K562 (cell line): ENCODE data around the gene ZNF335. TPM values are rescaled to one million over a fixed set of nuclear protein-coding genes. Genes with fewer than 3 reads are reported as not detected.

ENCODE experiments used
- BCLAF1 ChIP-seq, 2 experiments: fragments of 450-650 bp in 1 of 2; IDR thresholded peaks; 2 replicates each; pipeline ENCODE4 v1.6.1; 2011 to 2017; ENCODE audit warnings: low read depth in 2 of 2, antibody characterized with exemption in 1 of 2, borderline replicate concordance in 1 of 2, low read length in 1 of 2, mild to moderate bottlenecking in 1 of 2, mixed read lengths in 1 of 2; ENCODE audit not compliant: control insufficient read depth in 1 of 2
- CBFA2T2 ChIP-seq: fragments of 450-650 bp; conservative IDR thresholded peaks from 2 replicates; pipeline ENCODE4 v1.6.1; 2017; ENCODE audit warnings: mild to moderate bottlenecking
- CLOCK ChIP-seq: fragments of 250-450 bp; sonication (Bioruptor Pico); IDR thresholded peaks from 2 replicates; pipeline ENCODE4 v1.4.0; 2020; ENCODE audit warnings: mild to moderate bottlenecking, moderate library complexity, borderline replicate concordance
- GMEB1 ChIP-seq: fragments of 250-450 bp; sonication (Bioruptor Pico); IDR thresholded peaks from 2 replicates; pipeline ENCODE4 v1.4.0; 2020; ENCODE audit warnings: mild to moderate bottlenecking
- GTF2B ChIP-seq: IDR thresholded peaks from 2 replicates; pipeline ENCODE4 v1.6.1; 2011; ENCODE audit not compliant: insufficient read length; ENCODE audit errors: extremely low read depth
- HBP1 ChIP-seq: fragments of 450-650 bp; formaldehyde crosslinking; IDR thresholded peaks from 2 replicates; pipeline ENCODE4 v1.4.0; 2022; ENCODE audit warnings: missing genetic modification characterization
- HMG20B ChIP-seq: fragments of 250-450 bp; sonication (Bioruptor Pico); IDR thresholded peaks from 2 replicates; pipeline ENCODE4 v1.5.0; 2021; ENCODE audit warnings: mild to moderate bottlenecking
- IRF1 ChIP-seq: sonication (generic); formaldehyde crosslinking; IDR thresholded peaks from 2 replicates; pipeline ENCODE4 v1.8.0; 2022; ENCODE audit warnings: missing genetic modification reagents, mild to moderate bottlenecking, borderline replicate concordance
- L3MBTL2 ChIP-seq: fragments of 450-650 bp; IDR thresholded peaks from 2 replicates; pipeline ENCODE4 v1.6.1; 2016; ENCODE audit warnings: mild to moderate bottlenecking, moderate library complexity
- SIN3A ChIP-seq, 2 experiments: fragments of 150-350 bp in 1 of 2; IDR thresholded peaks; 2 replicates each; pipeline ENCODE4 v1.6.1; 2011 to 2016; ENCODE audit warnings: borderline replicate concordance in 2 of 2, low read depth in 2 of 2, low read length in 2 of 2, mild to moderate bottlenecking in 2 of 2, moderate library complexity in 2 of 2; ENCODE audit not compliant: control insufficient read depth in 1 of 2
- TAF1 ChIP-seq: IDR thresholded peaks from 2 replicates; pipeline ENCODE4 v1.6.1; 2011; ENCODE audit warnings: mild to moderate bottlenecking, low read length, moderate library complexity; ENCODE audit not compliant: insufficient read depth, control insufficient read depth, severe bottlenecking; ENCODE audit errors: extremely low read depth
- TCFL5 ChIP-seq: fragments of 250-450 bp; sonication (Bioruptor Pico); conservative IDR thresholded peaks from 2 replicates; pipeline ENCODE4 v1.6.1; 2021; ENCODE audit warnings: mild to moderate bottlenecking, moderate library complexity, matching md5 sums
- U2AF2 ChIP-seq: fragments of 200-400 bp; formaldehyde crosslinking; optimal IDR thresholded peaks from 2 replicates; pipeline ENCODE3; 2017; ENCODE audit warnings: low read depth, mild to moderate bottlenecking, low read length
- ZKSCAN3 ChIP-seq: fragments of 250-450 bp; sonication (Bioruptor Pico); IDR thresholded peaks from 2 replicates; pipeline ENCODE4 v1.4.0; 2020
- ZNF165 ChIP-seq: fragments of 250-450 bp; sonication (Bioruptor Pico); IDR thresholded peaks from 2 replicates; pipeline ENCODE4 v1.4.0; 2020; ENCODE audit warnings: borderline replicate concordance
- polyA plus RNA-seq, 8 experiments: library from polyadenylated mRNA; depleted of rRNA in 4 of 8; stranded (reverse) in 5 of 8; unstranded in 3 of 8; fragments of >200 nt; fragmentation: Nextera tagmentation in 2 of 8; fragmentation: Illumina TruSeq in 1 of 8; extraction: Ambion mirVana in 2 of 8; extraction: Trizol in 1 of 8; gene quantifications; 2 replicates each; pipeline versions ENCODE4 v1.2.1 to v1.2.3, GENCODE V29; 2011 to 2014; ENCODE audit warnings: inconsistent platforms in 1 of 8, missing spikeins in 1 of 8
- total RNA-seq, 7 experiments: library from RNA; depleted of rRNA in 6 of 7; stranded (reverse); fragments of >200 nt in 6 of 7; fragmentation: Illumina TruSeq in 2 of 7; extraction: Trizol in 2 of 7; gene quantifications; 2 replicates each; pipeline versions ENCODE4 v1.2.1 to v1.2.3, GENCODE V29; 2011 to 2021; ENCODE audit warnings: low replicate concordance in 1 of 7

ZNF335 gene
- total and polyA plus RNA-seq, 9 of the 15 experiments (the other 6 are each of a cell fraction or from before 2014, with no cell fraction given) = 0.39 to 16.0 (median 7.6) TPM

GRCh38 chr20:45944151-45944964 is 27.6 kb downstream of the ZNF335 start (continued):
- TF ChIP-seq L3MBTL2 = peak; percentile 40; the same call in 1 of the 2 replicates
- TF ChIP-seq CBFA2T2 = 0 out of 2 replicates have a peak, but pooled peaks have one; percentile 7
- no peak for TF ChIP-seq TAF1
- TF ChIP-seq ZKSCAN3 (CRISPR knock-in tag) = no peak
- TF ChIP-seq GTF2B = no peak
- no peak for TF ChIP-seq HMG20B (CRISPR knock-in tag)
- TF ChIP-seq ZNF165 (CRISPR knock-in tag) = no peak
- no peak for TF ChIP-seq IRF1 (CRISPR knock-in tag)
- TF ChIP-seq GMEB1 = no peak
- no peak for TF ChIP-seq U2AF2
- no peak for TF ChIP-seq TCFL5 (CRISPR knock-in tag)
- no peak for TF ChIP-seq HBP1
- no peak for TF ChIP-seq BCLAF1 (IDR thresholded peaks at IDR 0.05; ENCODE audit: borderline replicate concordance in 1 of 2, control insufficient read depth in 1 of 2, low read depth in 2 of 2, low read length in 1 of 2)
- TF ChIP-seq CLOCK (CRISPR knock-in tag) = no peak
- TF ChIP-seq SIN3A (IDR thresholded peaks at IDR 0.05; ENCODE audit: borderline replicate concordance in 2 of 2, control insufficient read depth in 1 of 2, low read depth in 2 of 2, low read length in 2 of 2) = no peak
